Measurements from ENCODE around the gene SUSD4.

The SUSD4 gene

DNA sequence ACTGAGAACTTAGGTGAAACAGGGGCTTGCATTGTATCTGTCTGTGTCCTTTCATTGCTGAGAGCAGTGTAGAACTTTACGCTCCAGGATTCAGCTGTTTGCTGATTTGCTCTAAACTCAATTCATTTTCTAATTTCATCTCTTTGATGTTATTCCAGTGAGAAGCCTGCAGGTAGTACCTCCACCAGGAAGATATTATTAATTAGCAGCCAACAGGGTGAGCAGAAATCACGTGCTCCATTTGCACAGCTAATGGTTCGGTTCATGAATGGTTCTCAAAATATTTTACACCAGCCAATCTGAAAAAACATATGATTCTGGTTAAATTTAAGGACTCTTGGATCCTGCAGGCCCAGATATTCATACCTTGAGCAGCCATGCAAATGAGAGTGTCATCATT, 52.1 kb downstream of the SUSD4 start:
- TF ChIP-seq SUZ12 (IDR thresholded peaks at IDR 0.05; ENCODE audit: extremely low read depth, insufficient read depth, insufficient read length): no peak
- TF ChIP-seq ZNF274 (IDR thresholded peaks at IDR 0.05; ENCODE audit: low read depth, low read length): no peak
- TF ChIP-seq YY1 (IDR thresholded peaks at IDR 0.05; ENCODE audit: insufficient read depth, insufficient read length): no peak
- no peak overlapping the region for H3K4me3 ChIP-seq (ENCODE audit: insufficient read length, low read depth)
- no peaks in the 10 kb centered on the region for H3K36me3 ChIP-seq (ENCODE audit: insufficient read depth, insufficient read length, low read length)
- DNase-seq (ENCODE audit: low read depth, low spot score): no peak
- H3K9me3 ChIP-seq (ENCODE audit: insufficient read depth, low read length): no peaks in the 10 kb centered on the region
- H3K27me3 ChIP-seq (ENCODE audit: insufficient read depth, insufficient read length): no peaks in the 10 kb centered on the region
- no peak overlapping the region for H3K9ac ChIP-seq (ENCODE audit: insufficient read length, low read depth)
- no peaks in the 10 kb centered on the region for H3K4me1 ChIP-seq (ENCODE audit: insufficient read depth, insufficient read length)

DNA sequence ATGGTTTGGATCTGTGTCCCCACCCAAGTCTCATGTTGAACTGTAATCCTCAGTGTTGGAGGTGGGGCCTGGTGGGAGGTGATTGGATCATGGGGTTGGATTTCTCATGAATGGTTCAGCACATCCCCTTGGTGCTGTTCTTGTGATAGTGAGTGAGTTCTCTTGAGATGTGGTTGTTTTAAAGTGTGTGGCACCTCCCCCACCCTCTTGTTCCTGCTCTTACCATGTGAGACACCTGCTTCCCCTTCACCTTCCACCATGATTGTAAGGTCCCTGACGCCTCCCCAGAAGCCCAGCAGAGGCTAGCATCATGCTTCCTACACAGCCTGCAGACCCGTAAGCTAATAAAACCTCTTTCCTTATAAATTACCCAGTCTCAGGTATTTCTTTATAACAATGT, 55.8 kb downstream of the SUSD4 start:
- no peak overlapping the region for H3K9ac ChIP-seq (ENCODE audit: insufficient read length, low read depth)

DNA sequence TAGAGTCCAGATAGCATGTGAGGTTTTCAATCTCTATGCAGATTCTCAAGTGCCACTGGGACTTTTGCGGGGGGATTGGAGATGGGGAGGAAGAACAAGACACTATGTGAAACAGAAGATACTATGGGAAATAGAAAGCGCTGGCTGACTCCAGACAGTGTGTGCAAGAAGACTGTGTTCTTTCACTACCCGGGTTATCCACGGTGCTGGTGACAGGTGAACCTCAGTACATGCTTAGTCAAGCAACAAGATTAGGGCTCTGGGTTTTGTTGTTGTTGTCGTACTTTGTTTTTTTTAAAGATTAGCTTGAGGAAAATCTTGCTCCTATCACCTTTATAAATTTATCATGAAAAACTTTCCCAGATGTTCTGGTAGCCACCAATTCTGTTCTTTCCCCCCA, 56.4 kb downstream of the SUSD4 start:
- no peak for DNase-seq (ENCODE audit: low read depth, low spot score)
- Histone ChIP-seq H3K9me3 (ENCODE audit: insufficient read depth, low read length) (peaks cover 26% of the 10 kb centered on the region), H3K27me3 (ENCODE audit: insufficient read depth, insufficient read length) (no peaks in the 10 kb centered on the region), H3K4me1 (ENCODE audit: insufficient read depth, insufficient read length) (no peaks in the 10 kb centered on the region), H3K4me3 (ENCODE audit: insufficient read length, low read depth) (no peak overlapping the region), H3K9ac (ENCODE audit: insufficient read length, low read depth) (no peak overlapping the region), H3K36me3 (ENCODE audit: insufficient read depth, insufficient read length, low read length) (no peaks in the 10 kb centered on the region)
- no peak for TF ChIP-seq ZNF274 (IDR thresholded peaks at IDR 0.05; ENCODE audit: low read depth, low read length)
- TF ChIP-seq YY1 (IDR thresholded peaks at IDR 0.05; ENCODE audit: insufficient read depth, insufficient read length): no peak

More for the DNA sequence above, 55.8 kb downstream of the SUSD4 start:
- H3K9me3 ChIP-seq (ENCODE audit: insufficient read depth, low read length): peaks cover 20% of the 10 kb centered on the region
- no peak for TF ChIP-seq ZNF274 (IDR thresholded peaks at IDR 0.05; ENCODE audit: low read depth, low read length)
- TF ChIP-seq SUZ12 (IDR thresholded peaks at IDR 0.05; ENCODE audit: extremely low read depth, insufficient read depth, insufficient read length): no peak
- TF ChIP-seq YY1 (IDR thresholded peaks at IDR 0.05; ENCODE audit: insufficient read depth, insufficient read length): no peak
- H3K4me3 ChIP-seq (ENCODE audit: insufficient read length, low read depth): no peak overlapping the region
- H3K27me3 ChIP-seq (ENCODE audit: insufficient read depth, insufficient read length): no peaks in the 10 kb centered on the region
- DNase-seq (ENCODE audit: low read depth, low spot score): no peak
- H3K36me3 ChIP-seq (ENCODE audit: insufficient read depth, insufficient read length, low read length): no peaks in the 10 kb centered on the region
- no peaks in the 10 kb centered on the region for H3K4me1 ChIP-seq (ENCODE audit: insufficient read depth, insufficient read length)

DNA sequence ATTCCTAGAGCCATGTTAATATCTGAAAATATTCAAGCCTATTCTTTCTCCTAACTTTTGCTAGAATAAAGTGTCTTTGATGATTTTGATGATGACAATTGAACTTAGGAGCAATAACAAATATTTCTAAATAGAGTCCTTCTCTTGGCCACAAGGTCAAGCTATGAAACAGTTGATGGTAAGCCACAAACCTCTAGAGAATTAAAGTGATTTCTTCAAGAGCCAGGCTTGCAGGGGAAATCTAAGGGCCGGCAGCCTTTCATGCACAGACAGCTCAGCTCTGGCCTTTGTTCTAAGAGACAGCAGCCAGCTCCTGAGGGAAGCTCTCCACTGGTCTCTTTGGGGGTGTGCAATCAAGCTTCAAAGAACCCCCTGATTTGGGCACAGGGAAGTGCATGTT, 59.0 kb downstream of the SUSD4 start:
- Histone ChIP-seq H3K9ac (ENCODE audit: insufficient read length, low read depth) (no peak overlapping the region), H3K4me1 (ENCODE audit: insufficient read depth, insufficient read length) (no peaks in the 10 kb centered on the region), H3K36me3 (ENCODE audit: insufficient read depth, insufficient read length, low read length) (no peaks in the 10 kb centered on the region), H3K27me3 (ENCODE audit: insufficient read depth, insufficient read length) (no peaks in the 10 kb centered on the region), H3K9me3 (ENCODE audit: insufficient read depth, low read length) (peaks cover 26% of the 10 kb centered on the region), H3K4me3 (ENCODE audit: insufficient read length, low read depth) (no peak overlapping the region)
- no peak for TF ChIP-seq SUZ12 (IDR thresholded peaks at IDR 0.05; ENCODE audit: extremely low read depth, insufficient read depth, insufficient read length)
- TF ChIP-seq ZNF274 (IDR thresholded peaks at IDR 0.05; ENCODE audit: low read depth, low read length): no peak
- no peak for TF ChIP-seq YY1 (IDR thresholded peaks at IDR 0.05; ENCODE audit: insufficient read depth, insufficient read length)
- no peak for DNase-seq (ENCODE audit: low read depth, low spot score)

DNA sequence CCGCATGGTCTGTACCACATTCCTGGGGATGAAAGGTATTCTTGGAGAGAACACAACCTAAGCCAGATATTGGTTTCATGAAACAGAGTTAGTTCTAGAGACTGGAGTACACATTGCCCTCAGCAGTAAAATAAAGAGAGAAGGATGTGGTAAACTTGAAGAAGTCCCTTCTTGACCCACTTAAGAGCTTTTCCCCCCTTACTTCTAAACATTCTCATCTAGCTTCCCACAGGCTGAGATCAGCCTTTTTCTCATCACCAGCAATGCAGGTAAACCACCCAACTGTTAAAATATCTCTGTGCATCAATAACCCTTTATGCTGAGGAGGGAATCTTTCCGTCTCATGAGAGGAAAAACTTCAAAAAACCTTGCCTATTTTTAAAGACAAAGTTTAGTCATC, 62.6 kb downstream of the SUSD4 start:
- no peak for DNase-seq (ENCODE audit: low read depth, low spot score)
- Histone ChIP-seq H3K4me3 (ENCODE audit: insufficient read length, low read depth) (no peak overlapping the region), H3K9ac (ENCODE audit: insufficient read length, low read depth) (no peak overlapping the region), H3K9me3 (ENCODE audit: insufficient read depth, low read length) (peaks cover 26% of the 10 kb centered on the region), H3K4me1 (ENCODE audit: insufficient read depth, insufficient read length) (no peaks in the 10 kb centered on the region), H3K27me3 (ENCODE audit: insufficient read depth, insufficient read length) (no peaks in the 10 kb centered on the region), H3K36me3 (ENCODE audit: insufficient read depth, insufficient read length, low read length) (no peaks in the 10 kb centered on the region)
- no peak for TF ChIP-seq YY1 (IDR thresholded peaks at IDR 0.05; ENCODE audit: insufficient read depth, insufficient read length)
- no peak for TF ChIP-seq SUZ12 (IDR thresholded peaks at IDR 0.05; ENCODE audit: extremely low read depth, insufficient read depth, insufficient read length)
- no peak for TF ChIP-seq ZNF274 (IDR thresholded peaks at IDR 0.05; ENCODE audit: low read depth, low read length)

DNA sequence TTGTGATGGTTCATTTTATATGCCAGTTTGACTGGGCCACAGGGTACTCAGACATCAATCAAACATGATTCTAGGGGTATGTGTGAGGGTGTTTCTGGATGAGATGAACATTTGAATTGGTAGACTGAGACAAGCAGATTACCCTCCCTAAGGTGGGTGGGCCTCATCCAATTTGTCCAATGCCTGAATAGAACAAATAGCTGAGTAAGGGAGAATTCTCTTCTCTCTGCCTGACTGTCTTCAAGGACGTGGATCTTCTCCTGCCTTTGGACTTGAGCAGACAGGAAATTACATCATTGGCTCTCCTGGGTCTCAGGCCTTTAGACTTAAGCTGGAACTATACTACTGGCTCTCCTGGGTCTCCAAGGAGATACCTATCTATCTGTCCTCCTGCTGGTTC, 64.4 kb downstream of the SUSD4 start:
- Histone ChIP-seq H3K4me1 (ENCODE audit: insufficient read depth, insufficient read length) (no peaks in the 10 kb centered on the region), H3K36me3 (ENCODE audit: insufficient read depth, insufficient read length, low read length) (no peaks in the 10 kb centered on the region), H3K27me3 (ENCODE audit: insufficient read depth, insufficient read length) (no peaks in the 10 kb centered on the region), H3K9me3 (ENCODE audit: insufficient read depth, low read length) (peaks cover 17% of the 10 kb centered on the region), H3K9ac (ENCODE audit: insufficient read length, low read depth) (no peak overlapping the region), H3K4me3 (ENCODE audit: insufficient read length, low read depth) (no peak overlapping the region)
- no peak for DNase-seq (ENCODE audit: low read depth, low spot score)
- no peak for TF ChIP-seq YY1 (IDR thresholded peaks at IDR 0.05; ENCODE audit: insufficient read depth, insufficient read length)
- TF ChIP-seq SUZ12 (IDR thresholded peaks at IDR 0.05; ENCODE audit: extremely low read depth, insufficient read depth, insufficient read length): no peak
- no peak for TF ChIP-seq ZNF274 (IDR thresholded peaks at IDR 0.05; ENCODE audit: low read depth, low read length)

DNA sequence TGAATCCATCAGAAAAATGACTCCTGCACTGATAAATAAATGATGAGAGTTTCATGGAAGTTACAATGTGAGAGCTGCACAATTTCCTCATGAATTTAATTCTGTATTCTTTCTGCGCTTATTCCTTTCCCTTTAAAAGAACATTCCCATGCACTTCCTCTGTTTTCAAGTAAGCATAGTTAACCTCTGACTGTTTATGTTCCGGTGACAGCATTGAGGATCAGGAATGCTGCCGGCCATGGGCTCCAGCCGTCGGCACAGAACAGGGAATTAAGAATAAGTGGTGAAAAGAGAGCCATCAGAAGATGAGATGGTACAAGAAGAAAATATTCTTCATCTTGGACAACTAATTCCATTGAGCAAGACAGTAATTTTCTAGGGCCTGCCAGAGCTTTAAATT, 65.3 kb downstream of the SUSD4 start:
- Histone ChIP-seq H3K4me1 (ENCODE audit: insufficient read depth, insufficient read length) (no peaks in the 10 kb centered on the region), H3K27me3 (ENCODE audit: insufficient read depth, insufficient read length) (no peaks in the 10 kb centered on the region), H3K4me3 (ENCODE audit: insufficient read length, low read depth) (no peak overlapping the region), H3K9me3 (ENCODE audit: insufficient read depth, low read length) (peaks cover 12% of the 10 kb centered on the region; the same call in 1 of the 2 replicates), H3K36me3 (ENCODE audit: insufficient read depth, insufficient read length, low read length) (no peaks in the 10 kb centered on the region), H3K9ac (ENCODE audit: insufficient read length, low read depth) (no peak overlapping the region)
- no peak for DNase-seq (ENCODE audit: low read depth, low spot score)
- TF ChIP-seq YY1 (IDR thresholded peaks at IDR 0.05; ENCODE audit: insufficient read depth, insufficient read length): no peak
- no peak for TF ChIP-seq ZNF274 (IDR thresholded peaks at IDR 0.05; ENCODE audit: low read depth, low read length)
- TF ChIP-seq SUZ12 (IDR thresholded peaks at IDR 0.05; ENCODE audit: extremely low read depth, insufficient read depth, insufficient read length): no peak

DNA sequence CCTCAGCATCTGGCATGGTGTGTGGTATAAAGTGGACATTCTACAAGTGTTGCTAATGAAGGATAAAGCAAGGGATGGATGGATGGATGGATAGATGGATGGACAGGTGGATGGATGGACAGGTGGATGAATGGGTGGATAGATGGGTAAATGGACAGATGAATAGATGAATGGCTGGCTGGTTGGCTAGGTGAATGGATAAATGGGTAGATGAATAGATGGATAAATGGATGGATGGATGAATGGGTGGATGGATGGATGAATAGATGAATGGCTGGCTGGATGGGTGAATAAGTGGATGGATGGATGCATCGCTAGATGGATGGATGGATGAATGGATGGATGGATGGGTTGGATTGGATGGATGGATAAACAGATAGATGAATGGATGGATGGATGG, 66.2 kb downstream of the SUSD4 start:
- H3K4me3 ChIP-seq (ENCODE audit: insufficient read length, low read depth): no peak overlapping the region
- H3K4me1 ChIP-seq (ENCODE audit: insufficient read depth, insufficient read length): no peaks in the 10 kb centered on the region
- H3K27me3 ChIP-seq (ENCODE audit: insufficient read depth, insufficient read length): no peaks in the 10 kb centered on the region
- TF ChIP-seq ZNF274 (IDR thresholded peaks at IDR 0.05; ENCODE audit: low read depth, low read length): no peak
- TF ChIP-seq SUZ12 (IDR thresholded peaks at IDR 0.05; ENCODE audit: extremely low read depth, insufficient read depth, insufficient read length): no peak
- no peak for TF ChIP-seq YY1 (IDR thresholded peaks at IDR 0.05; ENCODE audit: insufficient read depth, insufficient read length)
- no peak for DNase-seq (ENCODE audit: low read depth, low spot score)
- 0 out of 2 replicates have a peak, but pooled peaks cover 3% of the 10 kb centered on the region for H3K9me3 ChIP-seq (ENCODE audit: insufficient read depth, low read length)
- no peaks in the 10 kb centered on the region for H3K36me3 ChIP-seq (ENCODE audit: insufficient read depth, insufficient read length, low read length)
- H3K9ac ChIP-seq (ENCODE audit: insufficient read length, low read depth): no peak overlapping the region
